ENCODE data around the gene CDX1.

The CDX1 gene

GRCh38 chr5:150160448-150161081 is 6.0 kb upstream of the CDX1 start:
- no peak for TF ChIP-seq CTCF (IDR thresholded peaks at IDR 0.05; ENCODE audit: low read depth, low read length)

GRCh38 chr5:150161242-150162141 is 5.1 kb upstream of the CDX1 start:
- H3K9me3 ChIP-seq, result no peaks in the 10 kb centered on the region
- H3K36me3 ChIP-seq, result no peaks in the 10 kb centered on the region
- peak; percentile 90 for DNase-seq
- H3K27me3 ChIP-seq, result no peaks in the 10 kb centered on the region
- peaks cover 47% of the 10 kb centered on the region for H3K4me1 ChIP-seq
- TF ChIP-seq CTCF (IDR thresholded peaks at IDR 0.05; ENCODE audit: low read depth, low read length), result peak; percentile 96
- H3K4me3 ChIP-seq (ENCODE audit: low read depth, low read length), result no peak overlapping the region

More at GRCh38 chr5:150160448-150161081, 6.0 kb upstream of the CDX1 start:
- Histone ChIP-seq H3K36me3 (no peaks in the 10 kb centered on the region), H3K4me3 (ENCODE audit: low read depth, low read length) (no peak overlapping the region), H3K9me3 (no peaks in the 10 kb centered on the region), H3K27me3 (no peaks in the 10 kb centered on the region), H3K4me1 (peaks cover 47% of the 10 kb centered on the region)
- no peak for DNase-seq

GRCh38 chr5:150162142-150162513 is 4.5 kb upstream of the CDX1 start:
- DNase-seq, result no peak
- Histone ChIP-seq H3K4me3 (ENCODE audit: low read depth, low read length) (no peak overlapping the region), H3K4me1 (peaks cover 47% of the 10 kb centered on the region)

GRCh38 chr5:150163035-150163434 is 3.5 kb upstream of the CDX1 start:
- Histone ChIP-seq H3K4me3 (ENCODE audit: low read depth, low read length) (no peak overlapping the region), H3K36me3 (no peaks in the 10 kb centered on the region)
- DNase-seq, result no peak

More at GRCh38 chr5:150162142-150162513, 4.5 kb upstream of the CDX1 start:
- H3K36me3 ChIP-seq, result no peaks in the 10 kb centered on the region
- no peak for TF ChIP-seq CTCF (IDR thresholded peaks at IDR 0.05; ENCODE audit: low read depth, low read length)
- H3K27me3 ChIP-seq, result no peaks in the 10 kb centered on the region
- H3K9me3 ChIP-seq, result no peaks in the 10 kb centered on the region

GRCh38 chr5:150163547-150164059 is 3.0 kb upstream of the CDX1 start:
- no peak for DNase-seq
- H3K4me3 ChIP-seq (ENCODE audit: low read depth, low read length), result no peak overlapping the region
- no peaks in the 10 kb centered on the region for H3K27me3 ChIP-seq
- no peak for TF ChIP-seq CTCF (IDR thresholded peaks at IDR 0.05; ENCODE audit: low read depth, low read length)
- H3K36me3 ChIP-seq, result no peaks in the 10 kb centered on the region
- H3K9me3 ChIP-seq, result no peaks in the 10 kb centered on the region
- H3K4me1 ChIP-seq, result peaks cover 35% of the 10 kb centered on the region

More at GRCh38 chr5:150163035-150163434, 3.5 kb upstream of the CDX1 start:
- H3K4me1 ChIP-seq, result peaks cover 38% of the 10 kb centered on the region
- no peaks in the 10 kb centered on the region for H3K27me3 ChIP-seq
- H3K9me3 ChIP-seq, result no peaks in the 10 kb centered on the region
- TF ChIP-seq CTCF (IDR thresholded peaks at IDR 0.05; ENCODE audit: low read depth, low read length), result no peak
